OCI-LY3 (cell line): ENCODE data around the gene BMPER.

Experiments used
- H2AFZ ChIP-seq: fragments of 200-600, 300-600 bp; shearing (Covaris generic); 2 replicates; pipeline ENCODE4 v1.6.0; 2014; ENCODE audit warnings: antibody characterized with exemption, low read depth, low read length
- H3K27ac ChIP-seq: fragments of 200-600, 300-600 bp; sonication (generic); 2 replicates; pipeline ENCODE4 v1.5.1; 2014; ENCODE audit warnings: mild to moderate bottlenecking, low read length, moderate library complexity, mixed read lengths
- H3K27me3 ChIP-seq: fragments of 200-600, 300-600 bp; sonication (generic); 2 replicates; pipeline ENCODE4 v1.6.1; 2014; ENCODE audit warnings: low read depth, low read length, mixed read lengths
- H3K36me3 ChIP-seq: fragments of 200-600, 300-600 bp; sonication (generic); replicated peaks from 2 replicates; pipeline ENCODE3; 2014; ENCODE audit warnings: low read depth, low read length, mixed read lengths
- H3K4me1 ChIP-seq: fragments of 300-600, 200-600 bp; sonication (generic); 2 replicates; pipeline ENCODE4 v1.6.1; 2014; ENCODE audit warnings: low read length, mixed read lengths
- H3K4me2 ChIP-seq: fragments of 200-600, 300-600 bp; sonication (generic); 2 replicates; pipeline ENCODE4 v1.6.1; 2014; ENCODE audit warnings: low read length, mixed read lengths
- H3K4me3 ChIP-seq: fragments of 300-600, 200-600 bp; sonication (generic); 2 replicates; pipeline ENCODE4 v1.5.1; 2014; ENCODE audit warnings: antibody characterized with exemption, mild to moderate bottlenecking, low read length, moderate library complexity
- H3K79me2 ChIP-seq: fragments of 300-600, 200-600 bp; shearing (Covaris generic); 2 replicates; pipeline ENCODE4 v1.6.1; 2014; ENCODE audit warnings: mild to moderate bottlenecking, low read length, mixed read lengths
- H3K9ac ChIP-seq: fragments of 300-600, 200-600 bp; shearing (Covaris generic); 2 replicates; pipeline ENCODE4 v1.6.0; 2014; ENCODE audit warnings: mild to moderate bottlenecking, low read length, moderate library complexity
- H3K9me3 ChIP-seq: fragments of 200-600, 300-600 bp; shearing (Covaris generic); 2 replicates; pipeline ENCODE4 v1.6.1; 2014; ENCODE audit warnings: low read length, mixed read lengths; ENCODE audit not compliant: insufficient read depth
- H4K20me1 ChIP-seq: fragments of 200-600, 300-600 bp; sonication (generic); 2 replicates; pipeline ENCODE4 v1.6.1; 2016; ENCODE audit warnings: low read length, mixed read lengths; ENCODE audit not compliant: insufficient read depth
- CTCF ChIP-seq: fragments of 200-600, 300-600 bp; sonication (generic); IDR thresholded peaks from 2 replicates; pipeline ENCODE4 v1.5.1; 2014; ENCODE audit warnings: antibody characterized with exemption, low read length, low read depth
- EZH2phosphoT487 ChIP-seq: fragments of 200-600 bp; shearing (Covaris generic); IDR thresholded peaks from 2 replicates; pipeline ENCODE4 v1.6.1; 2018; ENCODE audit warnings: antibody characterized with exemption, mixed run types, low read depth

Gene BMPER

GRCh38 chr7:34058801-34059135 lies 153.4 kb downstream of the BMPER start:
- Histone ChIP-seq H2AFZ (no peak overlapping the region), H3K9ac (no peak overlapping the region), H3K27me3 (no peaks in the 10 kb centered on the region), H3K9me3 (no peaks in the 10 kb centered on the region), H3K27ac (no peak overlapping the region), H3K4me3 (no peak overlapping the region), H4K20me1 (no peaks in the 10 kb centered on the region), H3K79me2 (no peaks in the 10 kb centered on the region), H3K36me3 (no peaks in the 10 kb centered on the region), H3K4me1 (no peaks in the 10 kb centered on the region), H3K4me2 (no peak overlapping the region)
- TF ChIP-seq CTCF (no peak), EZH2phosphoT487 (no peak)

GRCh38 chr7:34059136-34059828 lies 153.9 kb downstream of the BMPER start:
- H4K20me1 ChIP-seq, result no peaks in the 10 kb centered on the region
- no peaks in the 10 kb centered on the region for H3K9me3 ChIP-seq
- H3K27ac ChIP-seq, result no peak overlapping the region
- no peak overlapping the region for H3K9ac ChIP-seq
- no peak overlapping the region for H2AFZ ChIP-seq
- no peaks in the 10 kb centered on the region for H3K4me1 ChIP-seq
- H3K27me3 ChIP-seq, result no peaks in the 10 kb centered on the region
- no peaks in the 10 kb centered on the region for H3K36me3 ChIP-seq
- H3K79me2 ChIP-seq, result no peaks in the 10 kb centered on the region
- H3K4me3 ChIP-seq, result no peak overlapping the region
- no peak overlapping the region for H3K4me2 ChIP-seq
- no peak for TF ChIP-seq EZH2phosphoT487
- no peak for TF ChIP-seq CTCF

- no peak for TF ChIP-seq EZH2phosphoT487
- no peak for TF ChIP-seq CTCF
- H3K27ac ChIP-seq, result no peak overlapping the region
- H3K9ac ChIP-seq, result no peak overlapping the region
- H3K4me3 ChIP-seq, result no peak overlapping the region
- H4K20me1 ChIP-seq, result no peaks in the 10 kb centered on the region
- H2AFZ ChIP-seq, result no peak overlapping the region
- no peaks in the 10 kb centered on the region for H3K4me1 ChIP-seq
- no peaks in the 10 kb centered on the region for H3K36me3 ChIP-seq
- H3K9me3 ChIP-seq, result no peaks in the 10 kb centered on the region
- no peaks in the 10 kb centered on the region for H3K27me3 ChIP-seq
- H3K4me2 ChIP-seq, result no peak overlapping the region
- no peaks in the 10 kb centered on the region for H3K79me2 ChIP-seq
These were observed 155.0 kb downstream of the BMPER start for GRCh38 chr7:34060196-34060947.

DNA sequence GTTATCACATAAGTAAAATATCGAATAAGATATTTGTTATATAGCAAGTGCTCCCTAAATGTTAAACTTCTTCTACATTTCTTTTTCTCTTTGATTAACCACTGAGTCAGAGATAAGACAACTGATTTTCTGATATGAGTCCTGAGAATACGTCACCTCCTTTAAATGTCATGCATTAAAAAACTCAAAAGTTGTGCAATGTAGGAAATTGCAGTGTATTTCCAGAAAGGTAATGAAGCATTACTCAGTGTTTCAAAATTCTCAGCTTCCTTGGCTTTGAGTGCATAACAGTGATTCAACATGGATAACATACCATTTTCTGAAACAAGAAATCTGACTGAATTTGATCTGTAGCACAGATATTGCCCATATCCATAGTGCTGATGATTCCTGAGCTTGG lies 155.8 kb downstream of the BMPER start:
- H3K4me3 ChIP-seq, result no peak overlapping the region
- H3K9ac ChIP-seq, result no peak overlapping the region
- no peaks in the 10 kb centered on the region for H3K9me3 ChIP-seq
- no peak overlapping the region for H3K4me2 ChIP-seq
- no peaks in the 10 kb centered on the region for H3K27me3 ChIP-seq
- H3K79me2 ChIP-seq, result no peaks in the 10 kb centered on the region
- no peaks in the 10 kb centered on the region for H3K36me3 ChIP-seq
- H2AFZ ChIP-seq, result no peak overlapping the region
- H4K20me1 ChIP-seq, result no peaks in the 10 kb centered on the region
- H3K4me1 ChIP-seq, result no peaks in the 10 kb centered on the region
- TF ChIP-seq EZH2phosphoT487 (no peak), CTCF (no peak)
- H3K27ac ChIP-seq, result no peak overlapping the region
